ENCODE results near the gene CDH8. TPM values are rescaled to one million over a fixed set of nuclear protein-coding genes. Genes with fewer than 3 reads are reported as not detected.

Gene CDH8
- total and polyA plus RNA-seq, 2 experiments from 2014 or later: 2.1 to 2.2 TPM

DNA sequence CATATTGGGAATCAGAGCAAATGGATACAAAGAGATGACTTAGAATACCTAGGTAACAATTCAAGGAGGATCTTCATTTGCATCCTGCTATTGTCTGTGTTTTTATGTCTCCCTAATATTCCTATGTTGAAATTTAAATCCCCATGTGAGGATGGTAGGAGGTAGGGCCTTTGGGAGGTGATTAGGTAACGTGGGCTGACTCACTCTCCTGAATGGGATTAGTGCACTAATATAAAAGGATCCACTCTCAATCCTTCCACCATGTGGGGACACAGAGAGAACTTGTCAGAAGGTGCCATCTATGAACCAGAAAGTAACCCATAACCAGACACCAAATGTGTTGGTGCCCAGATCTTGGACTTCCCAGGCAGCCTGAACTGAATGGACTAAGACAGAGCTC is 83.4 kb downstream of the CDH8 start:
- Histone ChIP-seq H2AFZ (no peak overlapping the region), H4K20me1 (ENCODE audit: insufficient read depth, poor library complexity, severe bottlenecking) (no peaks in the 10 kb centered on the region), H3K4me1 (ENCODE audit: insufficient read depth) (no peaks in the 10 kb centered on the region), H3K27me3 (no peaks in the 10 kb centered on the region), H3K9me3 (ENCODE audit: low read depth) (no peaks in the 10 kb centered on the region), H3K9me2 (replicated peaks; ENCODE audit: insufficient read depth) (no peaks in the 10 kb centered on the region), H3K79me2 (no peaks in the 10 kb centered on the region), H3K4me3 (no peak overlapping the region), H3K27ac (no peak overlapping the region), H3K36me3 (replicated peaks; ENCODE audit: insufficient read depth, low read depth) (no peaks in the 10 kb centered on the region), H3K4me2 (no peak overlapping the region)
- WGBS (ENCODE audit: low lambda C conversion rate, missing lambda C conversion rate): 61% methylated on average over 1 of the region's 1 CpG
- no peak for DNase-seq (ENCODE audit: low spot score)
- TF ChIP-seq EZH2phosphoT487 (IDR thresholded peaks at IDR 0.05; ENCODE audit: low read depth, severe bottlenecking, unreplicated experiment): no peak
- TF ChIP-seq CTCF (IDR thresholded peaks at IDR 0.05; ENCODE audit: poor library complexity): no peak
- TF ChIP-seq EZH2 (IDR thresholded peaks at IDR 0.05; ENCODE audit: borderline replicate concordance): no peak

GRCh38 chr16:61948414-61948813 is 87.8 kb downstream of the CDH8 start:
- Histone ChIP-seq H3K4me1 (ENCODE audit: insufficient read depth) (no peaks in the 10 kb centered on the region), H3K4me3 (no peak overlapping the region), H3K27me3 (no peaks in the 10 kb centered on the region), H3K4me2 (no peak overlapping the region), H3K9me2 (replicated peaks; ENCODE audit: insufficient read depth) (no peaks in the 10 kb centered on the region), H3K27ac (no peak overlapping the region), H2AFZ (no peak overlapping the region), H3K9me3 (ENCODE audit: low read depth) (no peaks in the 10 kb centered on the region), H3K36me3 (replicated peaks; ENCODE audit: insufficient read depth, low read depth) (no peaks in the 10 kb centered on the region), H3K79me2 (no peaks in the 10 kb centered on the region), H4K20me1 (ENCODE audit: insufficient read depth, poor library complexity, severe bottlenecking) (no peaks in the 10 kb centered on the region)
- TF ChIP-seq EZH2 (IDR thresholded peaks at IDR 0.05; ENCODE audit: borderline replicate concordance) (no peak), EZH2phosphoT487 (IDR thresholded peaks at IDR 0.05; ENCODE audit: low read depth, severe bottlenecking, unreplicated experiment) (no peak), CTCF (IDR thresholded peaks at IDR 0.05; ENCODE audit: poor library complexity) (no peak)
- 42% methylated on average over 3 of the region's 3 CpGs for WGBS (ENCODE audit: low lambda C conversion rate, missing lambda C conversion rate)
- DNase-seq (ENCODE audit: low spot score): no peak

- H2AFZ ChIP-seq: no peak overlapping the region
- no peaks in the 10 kb centered on the region for H4K20me1 ChIP-seq (ENCODE audit: insufficient read depth, poor library complexity, severe bottlenecking)
- H3K4me2 ChIP-seq: no peak overlapping the region
- DNase-seq (ENCODE audit: low spot score): no peak
- H3K27ac ChIP-seq: no peak overlapping the region
- H3K79me2 ChIP-seq: no peaks in the 10 kb centered on the region
- no peak for TF ChIP-seq EZH2phosphoT487 (IDR thresholded peaks at IDR 0.05; ENCODE audit: low read depth, severe bottlenecking, unreplicated experiment)
- TF ChIP-seq EZH2 (IDR thresholded peaks at IDR 0.05; ENCODE audit: borderline replicate concordance): no peak
- no peak for TF ChIP-seq CTCF (IDR thresholded peaks at IDR 0.05; ENCODE audit: poor library complexity)
- H3K4me3 ChIP-seq: no peak overlapping the region
- H3K36me3 ChIP-seq (replicated peaks; ENCODE audit: insufficient read depth, low read depth): no peaks in the 10 kb centered on the region
- no peaks in the 10 kb centered on the region for H3K9me3 ChIP-seq (ENCODE audit: low read depth)
- no peaks in the 10 kb centered on the region for H3K4me1 ChIP-seq (ENCODE audit: insufficient read depth)
- H3K9me2 ChIP-seq (replicated peaks; ENCODE audit: insufficient read depth): no peaks in the 10 kb centered on the region
- H3K27me3 ChIP-seq: no peaks in the 10 kb centered on the region
These were observed 90.2 kb downstream of the CDH8 start for GRCh38 chr16:61946019-61946418.

DNA sequence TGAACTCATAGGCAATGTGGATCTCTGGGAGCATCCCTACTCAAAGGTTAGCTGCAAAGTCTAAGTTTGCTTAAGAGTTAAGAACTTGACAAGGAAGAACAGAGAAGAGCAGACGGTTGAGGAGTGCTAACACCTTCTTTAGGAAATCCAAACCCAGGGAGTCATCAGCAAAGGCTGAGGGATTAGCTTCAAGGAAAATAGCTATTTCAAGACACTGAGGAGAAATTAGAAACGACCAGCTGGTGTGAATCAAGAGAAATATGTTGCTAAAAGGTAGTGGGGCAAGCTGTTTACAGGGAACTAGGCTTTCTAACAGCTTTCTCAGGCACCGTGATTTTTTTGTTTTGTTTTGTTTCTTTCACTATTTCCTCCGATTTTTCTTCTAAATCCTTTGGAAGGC is 90.7 kb downstream of the CDH8 start:
- WGBS (ENCODE audit: low lambda C conversion rate, missing lambda C conversion rate): 52% methylated on average over 4 of the region's 4 CpGs
- Histone ChIP-seq H4K20me1 (ENCODE audit: insufficient read depth, poor library complexity, severe bottlenecking) (no peaks in the 10 kb centered on the region), H3K36me3 (replicated peaks; ENCODE audit: insufficient read depth, low read depth) (no peaks in the 10 kb centered on the region), H2AFZ (no peak overlapping the region), H3K4me3 (no peak overlapping the region), H3K27ac (no peak overlapping the region), H3K79me2 (no peaks in the 10 kb centered on the region), H3K9me3 (ENCODE audit: low read depth) (no peaks in the 10 kb centered on the region), H3K9me2 (replicated peaks; ENCODE audit: insufficient read depth) (no peaks in the 10 kb centered on the region), H3K27me3 (no peaks in the 10 kb centered on the region), H3K4me1 (ENCODE audit: insufficient read depth) (no peaks in the 10 kb centered on the region), H3K4me2 (no peak overlapping the region)
- TF ChIP-seq CTCF (IDR thresholded peaks at IDR 0.05; ENCODE audit: poor library complexity): no peak
- TF ChIP-seq EZH2phosphoT487 (IDR thresholded peaks at IDR 0.05; ENCODE audit: low read depth, severe bottlenecking, unreplicated experiment): no peak
- TF ChIP-seq EZH2 (IDR thresholded peaks at IDR 0.05; ENCODE audit: borderline replicate concordance): no peak
- no peak for DNase-seq (ENCODE audit: low spot score)

Measured in hepatocyte (in vitro differentiated cells).